Measurements from ENCODE around the gene PIEZO2. TPM values are rescaled to one million over a fixed set of nuclear protein-coding genes. Genes with fewer than 3 reads are reported as not detected.
"Not testable (repeated sequence)": the region's sequence is repeated elsewhere in the genome, so short reads cannot be mapped to it uniquely, and the experiment has no call there.

The PIEZO2 gene
- not detected for total RNA-seq

DNA sequence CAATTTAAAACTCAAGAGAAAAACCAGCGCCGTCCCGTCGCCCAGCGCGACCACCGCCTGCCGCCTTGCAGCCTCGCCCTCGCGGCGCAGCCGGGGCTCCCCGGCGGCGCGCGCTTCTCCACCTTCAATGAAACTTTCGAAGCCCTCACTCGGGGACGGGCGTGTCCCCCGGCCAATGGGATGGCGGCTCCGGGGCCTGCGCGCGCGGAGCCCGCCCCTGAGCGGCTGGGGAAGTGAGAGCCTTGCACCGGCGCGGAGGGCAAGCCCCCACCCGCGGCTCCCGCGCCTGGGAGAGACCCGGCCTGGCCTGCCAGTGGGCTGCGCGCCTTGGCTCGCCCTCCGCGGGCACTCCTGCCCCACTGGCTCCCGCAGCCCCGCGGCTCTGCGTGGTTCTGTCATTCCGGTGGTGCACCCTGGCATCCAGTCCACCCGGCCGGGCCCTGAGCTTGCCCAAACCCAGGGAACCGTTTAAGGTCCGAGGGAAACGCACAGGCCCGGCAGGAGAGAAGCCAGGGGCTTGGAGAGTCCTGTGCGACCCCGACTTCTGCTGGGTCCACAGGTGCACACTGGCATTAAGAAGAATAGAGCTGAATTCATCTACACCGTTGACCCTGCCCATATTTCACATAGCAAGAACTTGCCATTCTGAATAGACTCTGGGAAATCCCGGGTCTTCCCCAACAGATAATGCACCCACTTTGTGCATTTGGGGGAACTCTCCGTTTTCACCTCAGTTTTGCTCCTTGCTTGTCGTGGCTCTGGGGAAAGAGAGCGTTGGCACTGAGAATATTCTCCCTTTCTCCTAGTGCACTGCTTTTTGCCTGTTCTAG, at the start of gene PIEZO2:
Gene PIEZO2 (minus strand): TSS at position 129 of the 830 bp plus-strand sequence. CDS start 981 bp downstream, outside the sequence.
- H3K9me3 Mint-ChIP-seq = no peaks in the 10 kb centered on the region
- POLR2A ChIA-PET = no interaction called here
- no peaks in the 10 kb centered on the region for H3K36me3 Mint-ChIP-seq (ENCODE audit: low read depth)
- DNase-seq = no peak
- H3K4me1 Mint-ChIP-seq = no peaks in the 10 kb centered on the region
- H3K27me3 Mint-ChIP-seq = peaks cover 51% of the 10 kb centered on the region
- CTCF ChIA-PET = no interaction called here
- H3K27ac Mint-ChIP-seq = no peak within 1 kb of the TSS
- H3K4me3 Mint-ChIP-seq = no peak within 1 kb of the TSS

DNA sequence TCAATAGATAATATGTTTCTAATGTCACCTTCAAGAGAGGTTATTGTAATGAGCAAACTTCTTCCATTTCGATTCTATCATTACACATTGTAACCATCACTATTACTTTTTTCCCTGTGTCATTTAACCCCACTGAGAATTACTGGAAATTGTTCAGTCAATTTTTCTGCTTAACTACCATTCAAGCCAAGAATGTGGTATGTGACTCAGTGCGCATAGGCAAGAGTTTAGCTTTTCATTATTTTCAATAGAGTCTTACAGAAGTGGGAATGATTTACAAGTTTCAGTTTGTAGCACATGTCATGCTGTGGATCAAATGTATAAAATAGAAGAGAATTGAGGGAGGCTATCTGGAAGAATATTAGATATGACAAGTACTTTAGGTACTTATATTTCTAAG, 34.3 kb upstream of the PIEZO2 start:
- Mint-ChIP-seq H3K9me3 (no peaks in the 10 kb centered on the region), H3K27ac (no peak overlapping the region)
- DNase-seq = no peak

DNA sequence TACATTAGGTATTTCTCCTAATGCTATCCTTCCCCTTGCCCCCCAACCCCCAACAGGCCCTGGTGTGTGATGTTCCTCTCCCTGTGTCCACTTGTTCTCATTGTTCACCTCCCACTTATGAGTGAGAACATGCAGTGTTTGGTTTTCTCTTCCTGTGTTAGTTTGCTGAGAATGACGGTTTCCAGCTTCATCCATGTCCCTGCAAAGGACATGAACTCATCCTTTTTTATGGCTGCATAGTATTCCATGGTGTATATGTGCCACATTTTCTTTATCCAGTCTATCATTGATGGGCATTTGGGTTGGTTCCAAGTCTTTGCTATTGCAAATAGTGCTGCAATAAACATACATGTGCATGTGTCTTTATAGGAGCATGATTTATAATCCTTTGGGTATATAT, 32.3 kb upstream of the PIEZO2 start:
- H3K27ac Mint-ChIP-seq; CTCF ChIA-PET; POLR2A ChIA-PET; H3K4me3 Mint-ChIP-seq; H3K4me1 Mint-ChIP-seq; H3K27me3 Mint-ChIP-seq; H3K36me3 Mint-ChIP-seq (ENCODE audit: low read depth); H3K9me3 Mint-ChIP-seq; DNase-seq: not testable (repeated sequence)

More for the DNA sequence above, 34.3 kb upstream of the PIEZO2 start:
- ChIA-PET CTCF (no interaction called here), POLR2A (no interaction called here)
- no peak overlapping the region for H3K4me3 Mint-ChIP-seq
- H3K36me3 Mint-ChIP-seq (ENCODE audit: low read depth) = no peaks in the 10 kb centered on the region
- H3K27me3 Mint-ChIP-seq = no peaks in the 10 kb centered on the region
- no peaks in the 10 kb centered on the region for H3K4me1 Mint-ChIP-seq

DNA sequence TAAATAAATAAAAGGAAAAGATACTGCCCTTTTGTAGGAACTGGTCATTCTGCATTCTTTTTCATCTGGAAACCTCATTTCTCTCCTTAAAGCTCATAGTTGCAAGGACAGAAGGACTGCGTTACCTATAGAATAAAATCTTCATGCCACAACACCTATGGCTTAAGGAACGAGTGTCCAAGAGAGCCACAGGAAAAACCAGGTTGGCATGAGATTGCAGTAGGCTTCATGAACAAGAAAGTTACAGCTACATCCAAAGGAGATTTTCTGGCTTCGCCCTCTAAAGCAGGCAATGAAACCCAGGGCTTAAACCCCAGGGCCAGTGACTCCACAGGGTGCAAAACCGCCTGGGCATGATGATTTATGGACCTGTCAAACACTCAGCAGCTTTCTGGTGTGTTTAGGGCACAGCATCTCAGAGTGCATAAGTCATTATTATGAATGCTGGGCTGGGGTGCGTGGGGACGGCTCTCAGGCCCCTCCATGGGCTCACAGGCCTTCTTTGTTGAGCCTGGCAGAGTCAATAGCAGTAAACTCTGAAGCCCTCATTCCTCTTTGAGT, 30.7 kb upstream of the PIEZO2 start:
- H3K36me3 Mint-ChIP-seq (ENCODE audit: low read depth) = no peaks in the 10 kb centered on the region
- ChIA-PET CTCF (no interaction called here), POLR2A (no interaction called here)
- no peak overlapping the region for H3K4me3 Mint-ChIP-seq
- H3K27me3 Mint-ChIP-seq = no peaks in the 10 kb centered on the region
- H3K27ac Mint-ChIP-seq = no peak overlapping the region
- no peaks in the 10 kb centered on the region for H3K9me3 Mint-ChIP-seq
- DNase-seq = no peak
- no peaks in the 10 kb centered on the region for H3K4me1 Mint-ChIP-seq

DNA sequence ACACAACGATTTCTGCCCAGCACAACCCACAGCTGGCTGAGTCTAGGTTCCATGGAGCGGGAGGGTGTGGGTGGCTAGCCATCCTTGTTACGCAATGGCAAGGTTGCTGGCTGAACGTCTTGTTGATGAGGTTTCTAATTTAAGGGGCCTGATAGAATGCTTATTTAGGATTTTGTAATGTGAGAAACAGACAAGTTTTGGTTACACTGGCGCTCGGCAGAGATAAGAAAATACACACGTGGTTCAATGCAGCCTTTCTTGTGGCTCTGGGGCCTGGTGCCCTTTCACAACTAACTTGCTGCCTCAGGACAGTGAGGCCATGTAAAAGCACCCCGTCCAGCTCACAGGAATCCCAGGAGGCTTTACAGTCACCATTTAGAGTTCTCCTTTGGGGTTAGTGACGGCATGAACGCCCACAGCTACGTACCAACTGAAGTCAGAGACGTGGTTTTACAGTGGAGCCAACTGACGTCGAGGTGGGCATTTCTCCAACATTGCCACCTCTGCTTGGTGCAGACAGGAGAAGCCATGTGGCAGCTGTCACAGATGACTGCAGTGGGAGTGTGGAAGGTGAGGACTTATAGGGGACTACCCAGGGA, 29.7 kb upstream of the PIEZO2 start:
- CTCF ChIA-PET = no interaction called here
- no peak for DNase-seq
- H3K9me3 Mint-ChIP-seq = no peaks in the 10 kb centered on the region
- H3K27ac Mint-ChIP-seq = no peak overlapping the region
- H3K4me1 Mint-ChIP-seq = no peaks in the 10 kb centered on the region
- H3K36me3 Mint-ChIP-seq (ENCODE audit: low read depth) = no peaks in the 10 kb centered on the region
- POLR2A ChIA-PET = no interaction called here
- H3K27me3 Mint-ChIP-seq = no peaks in the 10 kb centered on the region
- H3K4me3 Mint-ChIP-seq = no peak overlapping the region

DNA sequence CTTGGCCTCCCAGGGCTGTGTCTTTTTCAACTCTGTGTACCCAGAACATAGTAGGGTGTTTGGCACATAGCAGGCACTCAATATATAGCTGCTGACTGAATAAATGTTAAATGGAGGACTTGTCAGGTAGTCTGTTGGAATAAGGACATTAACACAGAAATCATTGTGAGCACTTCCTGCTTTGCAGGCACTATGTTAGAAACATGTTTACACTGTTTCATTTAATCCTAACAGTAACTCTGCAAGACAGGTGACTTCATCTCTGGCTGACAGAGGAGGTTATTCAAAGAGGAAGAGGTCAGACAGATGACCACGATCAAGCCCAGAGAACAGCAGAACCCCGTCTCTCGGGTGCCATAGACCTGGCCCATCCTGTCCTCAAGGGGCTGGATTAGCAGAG, 28.0 kb upstream of the PIEZO2 start:
- Mint-ChIP-seq H3K36me3 (ENCODE audit: low read depth) (no peaks in the 10 kb centered on the region), H3K27me3 (no peaks in the 10 kb centered on the region), H3K27ac (no peak overlapping the region), H3K4me1 (no peaks in the 10 kb centered on the region), H3K9me3 (no peaks in the 10 kb centered on the region), H3K4me3 (no peak overlapping the region)
- POLR2A ChIA-PET = no interaction called here
- no peak for DNase-seq
- CTCF ChIA-PET = no interaction called here

DNA sequence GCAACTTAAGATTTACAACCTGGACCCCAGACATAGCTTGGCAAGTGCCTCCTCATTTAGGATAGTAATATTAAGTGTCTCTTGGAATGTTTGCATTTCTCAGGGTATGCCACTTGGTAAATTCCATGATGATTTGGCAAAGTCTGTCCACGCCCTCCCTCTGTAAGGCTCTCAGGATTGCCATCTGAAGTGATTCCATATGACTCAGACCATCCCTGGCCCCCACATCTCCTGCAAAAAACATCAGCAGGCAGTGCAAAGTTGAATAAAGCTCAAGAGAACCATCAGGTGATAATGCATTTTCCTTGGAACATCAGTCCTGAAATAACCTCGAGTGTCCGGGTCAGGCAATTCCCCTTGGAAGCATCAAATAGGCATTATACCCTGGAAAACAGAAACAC, 27.1 kb upstream of the PIEZO2 start:
- no peaks in the 10 kb centered on the region for H3K9me3 Mint-ChIP-seq
- no peaks in the 10 kb centered on the region for H3K36me3 Mint-ChIP-seq (ENCODE audit: low read depth)
- ChIA-PET CTCF (no interaction called here), POLR2A (no interaction called here)
- no peaks in the 10 kb centered on the region for H3K4me1 Mint-ChIP-seq
- no peak overlapping the region for H3K4me3 Mint-ChIP-seq
- H3K27me3 Mint-ChIP-seq = no peaks in the 10 kb centered on the region
- no peak overlapping the region for H3K27ac Mint-ChIP-seq
- no peak for DNase-seq

DNA sequence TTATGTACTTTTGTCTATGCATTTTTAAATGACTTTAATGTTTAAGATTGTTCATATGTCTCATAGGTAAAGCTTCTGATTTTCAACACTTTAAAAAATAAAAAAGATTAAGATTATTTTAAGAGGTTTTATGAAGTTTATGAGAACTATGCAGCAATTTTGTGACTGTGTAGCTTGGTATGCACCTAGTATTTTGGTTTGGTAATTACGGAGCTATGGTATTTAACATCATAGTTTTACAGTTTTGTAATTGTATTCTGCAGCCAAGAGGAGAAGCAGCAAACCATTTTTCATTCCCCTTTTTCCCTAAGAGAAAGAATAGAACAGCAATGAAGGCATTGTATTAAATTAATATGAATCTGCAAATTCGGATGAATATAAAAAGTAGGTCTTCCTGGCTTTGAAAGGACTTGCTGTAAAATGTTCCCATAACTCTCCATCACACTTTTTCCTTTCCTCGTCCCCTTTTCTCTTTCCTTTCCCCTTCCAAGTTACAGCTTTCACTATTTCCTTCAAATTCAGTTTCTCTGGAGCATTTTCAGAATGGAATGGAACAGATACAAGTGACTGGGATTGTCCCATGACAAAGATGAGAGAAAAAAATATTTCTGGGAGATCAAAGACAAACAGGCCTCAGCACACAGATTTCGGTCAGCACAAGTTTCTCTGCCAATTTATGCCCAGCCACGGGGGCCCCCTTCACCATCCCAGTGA, 26.1 kb upstream of the PIEZO2 start:
- Mint-ChIP-seq H3K27ac (no peak overlapping the region), H3K4me3 (no peak overlapping the region), H3K4me1 (no peaks in the 10 kb centered on the region), H3K27me3 (peaks cover 3% of the 10 kb centered on the region), H3K9me3 (no peaks in the 10 kb centered on the region), H3K36me3 (ENCODE audit: low read depth) (no peaks in the 10 kb centered on the region)
- POLR2A ChIA-PET = interaction anchor here (0.6 kb wide), 1 partner anchor 656 kb away, joined by 3 read pairs; no protein-coding TSS in a partner anchor
- DNase-seq = no peak
- CTCF ChIA-PET = no interaction called here

DNA sequence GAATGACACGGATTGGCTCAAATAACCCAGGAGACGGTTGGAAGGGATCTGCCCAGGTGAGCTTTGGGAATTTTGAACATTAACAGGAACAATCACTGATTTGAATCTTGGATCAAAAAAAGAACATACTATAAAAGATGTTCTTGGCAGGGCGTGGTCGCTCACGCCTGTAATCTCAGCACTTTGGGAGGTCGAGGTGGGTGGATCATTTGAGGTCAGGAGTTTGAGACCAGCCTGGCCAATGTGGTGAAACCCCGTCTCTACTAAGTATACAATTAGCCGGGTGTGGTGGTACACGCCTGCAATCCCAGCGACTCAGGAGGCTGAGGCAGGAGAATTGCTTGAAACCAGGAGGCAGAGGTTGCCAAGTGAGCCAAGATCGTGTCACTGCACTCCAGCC, 24.8 kb upstream of the PIEZO2 start:
- H3K27ac Mint-ChIP-seq; CTCF ChIA-PET; H3K27me3 Mint-ChIP-seq; H3K4me1 Mint-ChIP-seq; H3K9me3 Mint-ChIP-seq; H3K4me3 Mint-ChIP-seq; H3K36me3 Mint-ChIP-seq (ENCODE audit: low read depth); DNase-seq; POLR2A ChIA-PET: not testable (repeated sequence)

DNA sequence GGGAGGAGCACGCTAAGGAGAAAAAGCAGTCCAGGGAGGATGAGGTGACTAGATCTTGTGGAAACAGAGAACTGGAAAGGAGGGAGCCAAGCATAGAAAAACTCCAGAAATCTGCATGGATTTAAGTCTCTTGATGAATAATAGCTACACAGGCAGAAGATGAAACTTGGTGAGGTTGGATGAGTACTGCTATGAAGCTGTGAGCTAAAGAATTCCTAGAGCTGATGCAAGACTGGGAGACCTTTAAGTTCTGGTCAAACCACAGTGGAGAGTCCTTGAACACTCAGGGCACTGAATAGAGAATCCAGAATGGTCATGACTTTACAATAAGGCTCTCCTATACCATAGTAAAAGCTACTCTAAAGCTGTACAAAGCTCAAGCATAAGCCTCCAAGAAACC, 18.4 kb upstream of the PIEZO2 start:
- no peaks in the 10 kb centered on the region for H3K4me1 Mint-ChIP-seq
- peaks cover 13% of the 10 kb centered on the region for H3K27me3 Mint-ChIP-seq
- H3K9me3 Mint-ChIP-seq = no peaks in the 10 kb centered on the region
- H3K27ac Mint-ChIP-seq = no peak overlapping the region
- POLR2A ChIA-PET = no interaction called here
- no peaks in the 10 kb centered on the region for H3K36me3 Mint-ChIP-seq (ENCODE audit: low read depth)
- CTCF ChIA-PET = no interaction called here
- DNase-seq = no peak
- no peak overlapping the region for H3K4me3 Mint-ChIP-seq

DNA sequence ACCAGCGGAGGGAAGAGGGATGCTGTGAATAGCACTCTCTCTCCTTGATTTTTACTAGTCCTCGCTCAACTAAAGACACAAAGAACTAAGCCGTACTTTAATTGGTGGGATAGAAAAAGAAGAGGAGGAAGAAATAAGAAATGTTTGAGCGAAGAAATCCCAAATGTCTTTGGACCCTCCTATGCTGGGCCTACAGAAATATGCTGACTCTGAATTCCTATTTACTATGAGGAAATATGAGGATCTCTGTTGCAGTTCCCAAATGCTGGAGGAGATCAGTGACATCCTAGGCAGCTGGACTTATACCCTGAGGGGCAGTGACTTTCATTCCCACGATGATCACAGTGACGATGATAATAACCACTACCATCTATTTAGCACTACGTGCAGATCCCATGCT, 16.6 kb upstream of the PIEZO2 start:
- Mint-ChIP-seq H3K4me1 (no peaks in the 10 kb centered on the region), H3K9me3 (no peaks in the 10 kb centered on the region), H3K27ac (no peak overlapping the region), H3K36me3 (ENCODE audit: low read depth) (no peaks in the 10 kb centered on the region), H3K27me3 (peaks cover 10% of the 10 kb centered on the region), H3K4me3 (no peak overlapping the region)
- DNase-seq = no peak
- ChIA-PET CTCF (no interaction called here), POLR2A (no interaction called here)

DNA sequence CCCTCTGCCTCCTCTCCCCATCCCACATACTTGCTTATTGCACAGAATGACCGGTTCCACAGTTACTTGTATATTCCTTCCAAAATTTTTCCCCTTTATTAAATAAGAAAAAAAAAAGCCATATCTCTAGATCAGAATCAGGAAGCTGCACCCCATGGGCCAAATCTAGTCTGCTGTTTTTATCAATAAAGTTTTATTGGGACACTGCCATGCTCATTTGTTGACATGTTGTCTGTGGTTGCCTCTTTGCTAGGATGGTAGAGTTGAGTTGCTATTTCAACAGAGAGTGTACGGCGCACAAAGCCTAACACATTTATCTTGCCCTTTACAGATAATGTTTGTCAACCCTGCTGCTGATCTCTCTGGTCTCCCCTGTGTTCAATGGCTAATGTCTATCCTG, 15.8 kb upstream of the PIEZO2 start:
- H3K27ac Mint-ChIP-seq = no peak overlapping the region
- no peak overlapping the region for H3K4me3 Mint-ChIP-seq
- no peaks in the 10 kb centered on the region for H3K4me1 Mint-ChIP-seq
- ChIA-PET CTCF (no interaction called here), POLR2A (no interaction called here)
- peaks cover 9% of the 10 kb centered on the region for H3K27me3 Mint-ChIP-seq
- DNase-seq = no peak
- H3K36me3 Mint-ChIP-seq (ENCODE audit: low read depth) = no peaks in the 10 kb centered on the region
- no peaks in the 10 kb centered on the region for H3K9me3 Mint-ChIP-seq

DNA sequence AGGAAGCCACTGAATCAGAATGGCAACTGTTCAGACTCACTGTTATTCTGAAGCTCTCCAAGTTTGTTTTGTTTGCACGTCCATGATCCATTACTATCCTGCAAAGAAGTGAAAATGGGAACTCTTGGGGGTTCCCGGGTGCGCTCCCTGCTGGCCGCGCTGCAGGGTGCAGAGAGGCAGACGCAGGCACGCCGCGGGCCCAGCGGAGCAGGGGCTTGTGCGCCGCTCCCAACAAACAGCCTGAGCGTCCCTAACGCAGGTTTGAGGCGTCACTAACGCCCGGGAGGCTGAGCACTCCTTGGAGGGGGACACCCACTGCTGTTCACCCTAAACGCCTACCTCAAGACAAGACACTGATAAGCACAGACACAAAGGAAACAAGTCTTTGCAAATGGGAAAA, 14.3 kb upstream of the PIEZO2 start:
- no peak for DNase-seq
- Mint-ChIP-seq H3K27me3 (peaks cover 7% of the 10 kb centered on the region), H3K4me3 (no peak overlapping the region), H3K27ac (no peak overlapping the region), H3K36me3 (ENCODE audit: low read depth) (no peaks in the 10 kb centered on the region), H3K4me1 (no peaks in the 10 kb centered on the region), H3K9me3 (no peaks in the 10 kb centered on the region)
- ChIA-PET POLR2A (no interaction called here), CTCF (no interaction called here)
